ENCODE data around the gene HIBCH. TPM values are rescaled to one million over a fixed set of nuclear protein-coding genes. Genes with fewer than 3 reads are reported as not detected.

Gene HIBCH
- total RNA-seq, 1 experiment from 2014 or later: 26.5 TPM

DNA sequence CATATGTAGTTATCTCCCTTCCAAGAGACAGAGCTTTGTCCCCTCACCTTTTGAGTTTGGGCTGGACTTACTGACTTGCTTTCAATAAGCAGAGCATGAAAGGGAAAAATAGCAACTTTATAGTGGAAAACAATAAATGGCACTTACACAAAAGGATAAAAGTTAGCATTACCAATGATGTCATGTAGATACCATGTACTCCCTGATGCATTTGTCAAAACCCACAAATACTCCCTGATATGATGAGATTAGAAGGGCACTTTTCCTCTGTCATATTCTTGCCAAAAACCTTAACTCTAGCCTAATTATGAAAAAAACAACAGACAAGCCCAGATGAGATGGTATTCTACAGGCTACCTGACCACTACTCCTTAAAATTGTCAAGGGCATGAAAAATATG, 16.0 kb downstream of the HIBCH start:
- CTCF ChIA-PET: no interaction called here
- ATAC-seq: no peak
- H3K36me3 Mint-ChIP-seq: peaks cover 53% of the 10 kb centered on the region
- no peak overlapping the region for H3K4me3 Mint-ChIP-seq
- no peaks in the 10 kb centered on the region for H3K27me3 Mint-ChIP-seq (ENCODE audit: low read depth)
- H3K27ac Mint-ChIP-seq: no peak overlapping the region
- no peak for DNase-seq (ENCODE audit: low spot score)
- peaks cover 14% of the 10 kb centered on the region for H3K4me1 Mint-ChIP-seq
- TF ChIP-seq, protein P1, sequence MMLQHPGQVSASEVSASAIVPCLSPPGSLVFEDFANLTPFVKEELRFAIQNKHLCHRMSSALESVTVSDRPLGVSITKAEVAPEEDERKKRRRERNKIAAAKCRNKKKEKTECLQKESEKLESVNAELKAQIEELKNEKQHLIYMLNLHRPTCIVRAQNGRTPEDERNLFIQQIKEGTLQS (CRISPR knock-in tag; conservative IDR thresholded peaks at IDR 0.05): no peak
- TF ChIP-seq ETV6 (CRISPR knock-in tag; IDR thresholded peaks at IDR 0.05): no peak
- no peak for TF ChIP-seq TEAD1 (CRISPR knock-in tag; IDR thresholded peaks at IDR 0.05)
- TF ChIP-seq, protein P2, sequence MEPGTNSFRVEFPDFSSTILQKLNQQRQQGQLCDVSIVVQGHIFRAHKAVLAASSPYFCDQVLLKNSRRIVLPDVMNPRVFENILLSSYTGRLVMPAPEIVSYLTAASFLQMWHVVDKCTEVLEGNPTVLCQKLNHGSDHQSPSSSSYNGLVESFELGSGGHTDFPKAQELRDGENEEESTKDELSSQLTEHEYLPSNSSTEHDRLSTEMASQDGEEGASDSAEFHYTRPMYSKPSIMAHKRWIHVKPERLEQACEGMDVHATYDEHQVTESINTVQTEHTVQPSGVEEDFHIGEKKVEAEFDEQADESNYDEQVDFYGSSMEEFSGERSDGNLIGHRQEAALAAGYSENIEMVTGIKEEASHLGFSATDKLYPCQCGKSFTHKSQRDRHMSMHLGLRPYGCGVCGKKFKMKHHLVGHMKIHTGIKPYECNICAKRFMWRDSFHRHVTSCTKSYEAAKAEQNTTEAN (CRISPR knock-in tag; IDR thresholded peaks at IDR 0.05): no peak
- no peak for TF ChIP-seq OVOL2 (CRISPR knock-in tag; IDR thresholded peaks at IDR 0.05; ENCODE audit: borderline replicate concordance)
- POLR2A ChIA-PET: no interaction called here
- peaks cover 27% of the 10 kb centered on the region for H3K9me3 Mint-ChIP-seq

DNA sequence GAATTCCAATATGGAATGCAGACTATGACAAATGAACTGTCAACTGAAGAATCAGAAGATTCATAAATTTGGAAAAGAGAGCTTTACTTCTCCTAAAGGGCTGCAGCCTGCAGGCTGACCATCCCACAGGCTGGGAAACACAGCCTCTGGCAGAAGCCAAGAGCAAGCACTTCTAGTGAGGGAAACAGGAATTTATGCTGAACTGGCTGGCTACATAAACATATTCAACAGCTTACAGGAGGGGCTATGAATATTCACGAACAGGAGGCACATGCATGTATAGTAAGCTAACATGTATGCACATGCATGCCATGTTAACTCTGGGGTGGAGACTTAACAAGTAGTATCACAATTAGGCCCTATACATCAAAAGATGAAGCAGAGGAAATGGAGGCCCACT, 17.6 kb downstream of the HIBCH start:
- Mint-ChIP-seq H3K27ac (no peak overlapping the region), H3K27me3 (ENCODE audit: low read depth) (no peaks in the 10 kb centered on the region), H3K4me1 (peaks cover 14% of the 10 kb centered on the region), H3K36me3 (peaks cover 54% of the 10 kb centered on the region), H3K9me3 (peaks cover 36% of the 10 kb centered on the region), H3K4me3 (no peak overlapping the region)
- DNase-seq (ENCODE audit: low spot score) (no peak), ATAC-seq (no peak)
- TF ChIP-seq, protein P3, sequence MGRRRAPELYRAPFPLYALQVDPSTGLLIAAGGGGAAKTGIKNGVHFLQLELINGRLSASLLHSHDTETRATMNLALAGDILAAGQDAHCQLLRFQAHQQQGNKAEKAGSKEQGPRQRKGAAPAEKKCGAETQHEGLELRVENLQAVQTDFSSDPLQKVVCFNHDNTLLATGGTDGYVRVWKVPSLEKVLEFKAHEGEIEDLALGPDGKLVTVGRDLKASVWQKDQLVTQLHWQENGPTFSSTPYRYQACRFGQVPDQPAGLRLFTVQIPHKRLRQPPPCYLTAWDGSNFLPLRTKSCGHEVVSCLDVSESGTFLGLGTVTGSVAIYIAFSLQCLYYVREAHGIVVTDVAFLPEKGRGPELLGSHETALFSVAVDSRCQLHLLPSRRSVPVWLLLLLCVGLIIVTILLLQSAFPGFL (CRISPR knock-in tag; IDR thresholded peaks at IDR 0.05; ENCODE audit: borderline replicate concordance): no peak
- TF ChIP-seq PRRX2 (CRISPR knock-in tag; IDR thresholded peaks at IDR 0.05) (no peak), NFYB (CRISPR knock-in tag; conservative IDR thresholded peaks at IDR 0.05; ENCODE audit: low read depth) (no peak), KAT7 (CRISPR knock-in tag; IDR thresholded peaks at IDR 0.05; ENCODE audit: borderline replicate concordance) (no peak), ZNF317 (CRISPR knock-in tag; IDR thresholded peaks at IDR 0.05; ENCODE audit: borderline replicate concordance, low read depth) (no peak), ZBTB21 (CRISPR knock-in tag; IDR thresholded peaks at IDR 0.05; ENCODE audit: borderline replicate concordance) (no peak)
- TF ChIP-seq, protein P4, sequence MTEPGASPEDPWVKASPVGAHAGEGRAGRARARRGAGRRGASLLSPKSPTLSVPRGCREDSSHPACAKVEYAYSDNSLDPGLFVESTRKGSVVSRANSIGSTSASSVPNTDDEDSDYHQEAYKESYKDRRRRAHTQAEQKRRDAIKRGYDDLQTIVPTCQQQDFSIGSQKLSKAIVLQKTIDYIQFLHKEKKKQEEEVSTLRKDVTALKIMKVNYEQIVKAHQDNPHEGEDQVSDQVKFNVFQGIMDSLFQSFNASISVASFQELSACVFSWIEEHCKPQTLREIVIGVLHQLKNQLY (CRISPR knock-in tag; IDR thresholded peaks at IDR 0.05): no peak
- TF ChIP-seq, protein P5, sequence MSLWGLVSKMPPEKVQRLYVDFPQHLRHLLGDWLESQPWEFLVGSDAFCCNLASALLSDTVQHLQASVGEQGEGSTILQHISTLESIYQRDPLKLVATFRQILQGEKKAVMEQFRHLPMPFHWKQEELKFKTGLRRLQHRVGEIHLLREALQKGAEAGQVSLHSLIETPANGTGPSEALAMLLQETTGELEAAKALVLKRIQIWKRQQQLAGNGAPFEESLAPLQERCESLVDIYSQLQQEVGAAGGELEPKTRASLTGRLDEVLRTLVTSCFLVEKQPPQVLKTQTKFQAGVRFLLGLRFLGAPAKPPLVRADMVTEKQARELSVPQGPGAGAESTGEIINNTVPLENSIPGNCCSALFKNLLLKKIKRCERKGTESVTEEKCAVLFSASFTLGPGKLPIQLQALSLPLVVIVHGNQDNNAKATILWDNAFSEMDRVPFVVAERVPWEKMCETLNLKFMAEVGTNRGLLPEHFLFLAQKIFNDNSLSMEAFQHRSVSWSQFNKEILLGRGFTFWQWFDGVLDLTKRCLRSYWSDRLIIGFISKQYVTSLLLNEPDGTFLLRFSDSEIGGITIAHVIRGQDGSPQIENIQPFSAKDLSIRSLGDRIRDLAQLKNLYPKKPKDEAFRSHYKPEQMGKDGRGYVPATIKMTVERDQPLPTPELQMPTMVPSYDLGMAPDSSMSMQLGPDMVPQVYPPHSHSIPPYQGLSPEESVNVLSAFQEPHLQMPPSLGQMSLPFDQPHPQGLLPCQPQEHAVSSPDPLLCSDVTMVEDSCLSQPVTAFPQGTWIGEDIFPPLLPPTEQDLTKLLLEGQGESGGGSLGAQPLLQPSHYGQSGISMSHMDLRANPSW (CRISPR knock-in tag; conservative IDR thresholded peaks at IDR 0.05; ENCODE audit: low read depth): no peak
- TF ChIP-seq, protein P6, sequence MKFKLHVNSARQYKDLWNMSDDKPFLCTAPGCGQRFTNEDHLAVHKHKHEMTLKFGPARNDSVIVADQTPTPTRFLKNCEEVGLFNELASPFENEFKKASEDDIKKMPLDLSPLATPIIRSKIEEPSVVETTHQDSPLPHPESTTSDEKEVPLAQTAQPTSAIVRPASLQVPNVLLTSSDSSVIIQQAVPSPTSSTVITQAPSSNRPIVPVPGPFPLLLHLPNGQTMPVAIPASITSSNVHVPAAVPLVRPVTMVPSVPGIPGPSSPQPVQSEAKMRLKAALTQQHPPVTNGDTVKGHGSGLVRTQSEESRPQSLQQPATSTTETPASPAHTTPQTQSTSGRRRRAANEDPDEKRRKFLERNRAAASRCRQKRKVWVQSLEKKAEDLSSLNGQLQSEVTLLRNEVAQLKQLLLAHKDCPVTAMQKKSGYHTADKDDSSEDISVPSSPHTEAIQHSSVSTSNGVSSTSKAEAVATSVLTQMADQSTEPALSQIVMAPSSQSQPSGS (CRISPR knock-in tag; IDR thresholded peaks at IDR 0.05; ENCODE audit: borderline replicate concordance, low read depth): no peak
- TF ChIP-seq, protein P7, sequence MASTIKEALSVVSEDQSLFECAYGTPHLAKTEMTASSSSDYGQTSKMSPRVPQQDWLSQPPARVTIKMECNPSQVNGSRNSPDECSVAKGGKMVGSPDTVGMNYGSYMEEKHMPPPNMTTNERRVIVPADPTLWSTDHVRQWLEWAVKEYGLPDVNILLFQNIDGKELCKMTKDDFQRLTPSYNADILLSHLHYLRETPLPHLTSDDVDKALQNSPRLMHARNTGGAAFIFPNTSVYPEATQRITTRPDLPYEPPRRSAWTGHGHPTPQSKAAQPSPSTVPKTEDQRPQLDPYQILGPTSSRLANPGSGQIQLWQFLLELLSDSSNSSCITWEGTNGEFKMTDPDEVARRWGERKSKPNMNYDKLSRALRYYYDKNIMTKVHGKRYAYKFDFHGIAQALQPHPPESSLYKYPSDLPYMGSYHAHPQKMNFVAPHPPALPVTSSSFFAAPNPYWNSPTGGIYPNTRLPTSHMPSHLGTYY (CRISPR knock-in tag; IDR thresholded peaks at IDR 0.05): no peak
- ChIA-PET CTCF (interaction anchor here (0.7 kb wide), 1 partner anchor 18 kb away, joined by 3 read pairs; the partner anchor contains the start of gene HIBCH), POLR2A (no interaction called here)
